SHP77 treated with DMSO at 0.1 percent for 48 hours (cell line): Measurements from ENCODE around the gene CFAP161.
"Not testable (repeated sequence)": the region's sequence is repeated elsewhere in the genome, so short reads cannot be mapped to it uniquely, and the experiment has no call there.

Source experiments
- DNase-seq: peaks from one replicate; lab custom pipeline; 2025; lab: John Stamatoyannopoulos, UW

The CFAP161 gene

GRCh38 chr15:81107889-81108288, 26.2 kb upstream of the CFAP161 start:
- DNase-seq: no peak

- no peak for DNase-seq
These were observed 25.6 kb upstream of the CFAP161 start for GRCh38 chr15:81108427-81108826.

GRCh38 chr15:81111018-81111417, 23.1 kb upstream of the CFAP161 start:
- no peak for DNase-seq

- no peak for DNase-seq
These were observed 22.3 kb upstream of the CFAP161 start for GRCh38 chr15:81111510-81112470.

DNA sequence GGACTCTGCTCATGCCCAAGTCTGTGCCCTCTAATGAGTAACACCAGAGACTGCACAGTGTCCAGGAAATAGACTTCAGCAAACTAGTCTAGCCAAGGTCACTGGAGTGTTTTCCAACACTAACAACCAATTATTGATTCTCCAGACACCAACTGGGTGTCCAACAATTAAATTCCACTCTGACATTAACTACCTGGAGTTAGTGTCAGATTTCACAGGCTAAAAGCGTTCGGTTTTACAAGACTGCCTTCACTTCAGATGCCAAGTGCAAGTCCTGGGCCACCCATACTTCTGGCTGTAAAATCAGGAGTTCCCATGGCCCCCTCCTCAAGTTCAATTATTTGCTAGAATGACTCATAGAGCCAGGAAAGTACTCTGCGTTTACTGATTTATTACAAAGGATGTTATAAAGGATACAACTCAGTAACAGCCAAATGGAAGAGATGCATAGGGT, 20.8 kb upstream of the CFAP161 start:
- no peak for DNase-seq

- no peak for DNase-seq
These were observed 20.2 kb upstream of the CFAP161 start for GRCh38 chr15:81113861-81114291.

- DNase-seq: no peak
These were observed 18.8 kb upstream of the CFAP161 start for GRCh38 chr15:81115054-81115939.

DNA sequence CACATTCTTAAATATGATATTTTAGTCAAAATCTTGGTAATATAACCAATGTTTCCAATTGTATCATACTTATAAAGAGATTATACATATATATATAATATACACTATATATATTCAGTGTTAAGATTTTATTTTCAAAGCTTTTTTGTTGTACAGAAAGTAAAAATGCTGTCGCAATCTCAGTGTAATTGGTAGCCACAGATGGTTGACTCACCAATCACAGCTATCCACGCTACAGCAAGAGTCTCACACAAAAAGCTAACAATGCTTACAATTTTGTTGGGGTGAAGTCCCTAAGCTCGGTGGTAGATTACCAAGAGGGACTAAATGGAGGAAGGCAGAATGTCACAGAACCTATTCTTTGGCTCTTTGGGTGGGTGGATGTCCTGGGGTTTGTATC, 16.9 kb upstream of the CFAP161 start:
- DNase-seq: no peak

DNA sequence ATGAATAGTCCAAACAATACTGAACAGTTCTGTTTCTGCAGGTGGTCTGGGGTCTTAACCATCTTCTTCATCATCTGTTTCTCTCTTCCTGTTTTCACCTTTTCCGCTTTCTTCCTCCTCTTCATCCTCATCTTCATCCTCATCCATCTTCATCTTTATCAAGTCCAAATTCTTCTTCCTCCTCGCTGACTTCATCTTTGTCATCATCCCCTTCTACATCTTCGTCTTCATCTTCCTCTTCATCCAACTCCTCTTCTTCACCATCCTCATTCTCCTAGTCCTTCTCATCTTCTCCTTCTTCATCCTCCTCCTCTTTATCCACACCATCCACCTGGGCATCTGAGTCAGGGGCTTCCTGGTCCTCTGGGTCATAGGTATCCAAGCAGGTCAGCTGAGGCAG, 16.5 kb upstream of the CFAP161 start:
- DNase-seq: no peak

DNA sequence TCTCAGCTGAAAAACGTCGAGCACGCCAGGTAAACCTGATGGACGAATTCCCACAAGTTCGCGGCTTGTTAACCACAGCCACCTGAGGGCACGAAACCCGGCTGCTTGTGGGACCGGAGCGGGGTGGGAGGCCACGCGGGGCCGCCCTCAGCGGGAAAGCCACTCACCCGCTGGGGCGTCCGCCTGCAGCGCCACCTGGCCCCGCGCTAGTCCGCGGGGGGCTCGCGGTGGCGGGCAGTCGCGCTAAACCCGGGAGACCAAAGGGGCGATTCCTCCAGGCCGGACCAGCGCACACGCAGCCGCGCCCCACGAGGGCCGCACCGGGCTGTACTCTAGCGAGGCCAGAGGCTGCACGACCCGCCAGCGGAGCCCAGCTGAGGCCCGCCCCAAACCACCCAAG, 15.7 kb upstream of the CFAP161 start:
- no peak for DNase-seq

DNA sequence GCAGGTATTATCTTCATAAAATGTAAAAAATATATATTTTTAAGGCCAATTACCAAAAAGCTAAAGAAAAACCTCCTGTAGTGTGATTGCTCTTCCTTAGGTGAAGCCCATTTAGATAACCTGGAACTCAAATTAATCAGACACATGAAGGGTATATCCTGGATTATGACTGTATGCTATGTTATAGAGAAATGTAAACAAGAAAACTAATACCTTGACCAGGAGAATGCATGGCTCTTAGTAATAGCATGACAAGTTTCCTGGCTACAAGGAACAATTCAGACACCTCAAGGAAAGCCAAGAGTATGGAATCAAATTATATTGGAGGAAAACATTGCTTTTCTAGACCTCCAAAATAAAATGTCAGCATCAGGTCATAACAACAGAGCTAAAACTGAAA, 14.0 kb upstream of the CFAP161 start:
- no peak for DNase-seq

GRCh38 chr15:81126892-81127291, 7.2 kb upstream of the CFAP161 start:
- no peak for DNase-seq

- DNase-seq: not testable (repeated sequence)
These were observed 7.4 kb downstream of the CFAP161 start for GRCh38 chr15:81141478-81141877.

GRCh38 chr15:81146006-81146405, 11.9 kb downstream of the CFAP161 start:
- no peak for DNase-seq

- no peak for DNase-seq
These were observed 12.4 kb downstream of the CFAP161 start for GRCh38 chr15:81146466-81146865.

DNA sequence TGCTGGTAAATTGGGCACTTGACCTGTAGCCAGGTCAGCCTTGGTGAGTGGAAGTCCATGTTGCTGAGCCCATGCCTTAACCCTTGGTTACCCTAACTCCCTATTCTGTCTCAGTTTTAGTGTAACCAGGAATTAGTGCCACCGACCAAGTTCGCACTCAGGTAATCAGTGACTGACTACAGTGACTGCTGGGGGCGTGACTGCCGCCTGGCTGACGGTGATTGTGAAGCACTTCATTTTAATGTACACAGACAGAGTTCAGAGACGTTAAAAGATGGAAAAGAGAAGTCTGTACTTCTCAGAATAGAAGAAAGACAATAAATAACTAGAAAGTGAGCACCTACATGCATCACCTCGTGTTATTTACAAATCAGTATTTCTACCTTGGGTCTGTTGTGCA, 17.3 kb downstream of the CFAP161 start:
- no peak for DNase-seq

GRCh38 chr15:81152339-81152738, 18.3 kb downstream of the CFAP161 start:
- DNase-seq: no peak

GRCh38 chr15:81152799-81153198, 18.7 kb downstream of the CFAP161 start:
- DNase-seq: no peak

- peak; percentile 8 for DNase-seq
These were observed 21.5 kb downstream of the CFAP161 start for GRCh38 chr15:81155375-81156218.

- no peak for DNase-seq
These were observed 22.3 kb downstream of the CFAP161 start for GRCh38 chr15:81156324-81156723.

DNA sequence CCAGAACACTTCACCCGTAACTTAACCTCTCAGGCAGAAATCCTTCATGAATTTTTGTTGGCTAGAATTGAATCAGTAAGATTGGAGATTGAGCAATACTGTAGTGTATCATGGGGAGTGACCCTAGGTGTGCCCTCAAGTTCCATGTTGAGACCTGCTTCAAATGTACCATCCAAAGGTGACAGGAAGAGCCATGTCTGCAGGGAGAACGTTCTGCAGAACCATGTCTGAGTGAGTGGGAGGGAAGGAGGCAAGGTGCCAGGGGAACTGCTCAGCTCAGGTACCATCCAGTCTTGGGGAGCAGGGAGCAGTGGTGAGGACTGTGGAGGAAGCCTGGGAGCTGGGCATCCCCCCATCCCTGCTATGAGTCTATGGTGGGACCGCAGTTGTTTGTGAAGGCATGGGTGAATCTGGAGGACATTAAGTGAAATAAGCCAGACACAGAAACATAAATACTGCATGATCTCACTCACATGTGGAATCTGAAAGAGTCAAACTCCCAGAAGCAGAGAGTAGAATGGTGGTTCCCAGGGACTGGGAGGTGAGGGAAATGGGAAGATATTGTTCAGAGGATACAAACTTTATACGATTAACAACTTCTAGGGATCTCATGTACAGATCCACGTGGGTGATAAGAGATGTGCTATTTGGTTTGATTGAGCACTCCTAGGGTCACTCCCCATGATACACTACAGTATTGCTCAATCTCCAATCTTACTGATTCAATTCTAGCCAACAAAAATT, 23.3 kb downstream of the CFAP161 start:
- DNase-seq: no peak
